K562 (cell line): ENCODE data around the gene MYRFL. TPM values are rescaled to one million over a fixed set of nuclear protein-coding genes. Genes with fewer than 3 reads are reported as not detected.

Source experiments
- ATAC-seq: fragments of 200-7000 bp; cut with Tn5 transposase; 3 replicates; pipeline ENCODE4 v1.9.1; 2020; ENCODE audit warnings: moderate library complexity
- BruUV-seq: library from RNA; stranded (reverse); fragments of 400-500 nt; replicated peaks from 2 replicates; lab custom pipeline; 2021; lab: Mats Ljungman, UMichigan
- CTCF ChIA-PET: fragments of 300-600 bp; formaldehyde crosslinking; extraction: SDS; loops from one replicate; lab custom pipeline; 2021; ENCODE audit warnings: low intra/inter-chr PET ratio; lab: Yijun Ruan, JAX
- POLR2A ChIA-PET: fragments of 300-600, 350-650 bp; sonication (Branson Sonifier 250); formaldehyde crosslinking; extraction: SDS; loops from one replicate; lab custom pipeline; 2021; ENCODE audit warnings: antibody characterized with exemption, inconsistent platforms; lab: Yijun Ruan, JAX
- DNase-seq, 4 experiments: peaks; one replicate each; pipeline versions ENCODE4 v3.0.0 to v3.0.0-alpha.2; 2011 to 2018; ENCODE audit warnings: low spot score in 3 of 4, mixed read lengths in 3 of 4; ENCODE audit errors: extremely low read depth in 1 of 4
- FAIRE-seq: peaks from 2 replicates; lab custom pipeline; 2011; peaks lifted over from hg19 to GRCh38; lab: Jason Lieb, UNC
- H2AFZ ChIP-seq: 2 replicates; pipeline ENCODE4 v1.6.0; 2011; ENCODE audit warnings: low read depth, low read length, control low read depth, inconsistent platforms
- H3K27ac ChIP-seq: fragments of 200-600 bp; 3 replicates; pipeline ENCODE4 v1.8.0; 2011; ENCODE audit warnings: low read depth, mild to moderate bottlenecking, control low read depth, inconsistent platforms, low read length, moderate library complexity, mixed read lengths; ENCODE audit errors: extremely low read depth
- H3K27me3 ChIP-seq, 2 experiments: fragments of 300-600 bp in 1 of 2; 2 replicates in 1 of 2; 3 replicates in 1 of 2; pipeline versions ENCODE4 v1.6.0 to v1.8.0; 2011; ENCODE audit warnings: inconsistent platforms in 2 of 2, low read length in 2 of 2, mild to moderate bottlenecking in 1 of 2, mixed read lengths in 1 of 2, moderate library complexity in 1 of 2; ENCODE audit not compliant: control insufficient read depth in 2 of 2, insufficient read depth in 2 of 2
- H3K36me3 ChIP-seq: fragments of 300-600 bp; 3 replicates; pipeline ENCODE4 v1.8.0; 2011; ENCODE audit warnings: mild to moderate bottlenecking, low read length, inconsistent platforms; ENCODE audit not compliant: control insufficient read depth, insufficient read depth
- H3K4me1 ChIP-seq, 2 experiments: fragments of 200-600 bp in 1 of 2; replicated peaks in 1 of 2; 2 replicates in 1 of 2; 3 replicates in 1 of 2; pipeline versions ENCODE4 v1.5.1 to v1.8.0; 2011; ENCODE audit warnings: inconsistent platforms in 2 of 2, low read length in 2 of 2, mild to moderate bottlenecking in 1 of 2, mixed read lengths in 1 of 2, moderate library complexity in 1 of 2; ENCODE audit not compliant: control insufficient read depth in 2 of 2, insufficient read depth in 2 of 2
- H3K4me2 ChIP-seq: 2 replicates; pipeline ENCODE4 v1.6.1; 2011; ENCODE audit warnings: low read length, control low read depth, inconsistent platforms, mixed read lengths; ENCODE audit not compliant: insufficient read depth
- H3K4me3 ChIP-seq: fragments of 200-600 bp; sonication (generic), shearing (Covaris generic); 2 replicates; pipeline ENCODE4 v1.5.1; 2016; ENCODE audit warnings: control low read depth, inconsistent platforms
- H3K79me2 ChIP-seq: fragments of 200-600 bp; 3 replicates; pipeline ENCODE4 v1.8.0; 2011; ENCODE audit warnings: low read length, inconsistent platforms; ENCODE audit not compliant: control insufficient read depth, insufficient read depth
- H3K9ac ChIP-seq, 2 experiments: 2 replicates each; pipeline versions ENCODE4 v1.6.0 to v1.6.1; 2011; ENCODE audit warnings: low read depth in 2 of 2, low read length in 2 of 2, control low read depth in 1 of 2, inconsistent platforms in 1 of 2, mild to moderate bottlenecking in 1 of 2, mixed read lengths in 1 of 2; ENCODE audit not compliant: insufficient read depth in 1 of 2
- H3K9me1 ChIP-seq: one replicate; pipeline ENCODE4 v1.6.0; 2011; ENCODE audit warnings: inconsistent platforms, mild to moderate bottlenecking, low read length, moderate library complexity; ENCODE audit not compliant: control insufficient read depth, insufficient read depth
- H3K9me3 ChIP-seq: replicated peaks from 2 replicates; pipeline ENCODE4 v1.5.1; 2011; ENCODE audit warnings: low read depth, low read length, inconsistent platforms; ENCODE audit not compliant: control insufficient read depth, insufficient read depth
- H4K20me1 ChIP-seq: replicated peaks from 2 replicates; pipeline ENCODE4 v1.6.1; 2011; ENCODE audit warnings: low read length, inconsistent platforms, mixed read lengths; ENCODE audit not compliant: control insufficient read depth, insufficient read depth
- FOXP1 ChIP-seq: sonication (generic); formaldehyde crosslinking; IDR thresholded peaks from 2 replicates; pipeline ENCODE4 v1.8.0; 2022; ENCODE audit warnings: mild to moderate bottlenecking, missing genetic modification reagents
- HMGN3 ChIP-seq: IDR thresholded peaks from 2 replicates; pipeline ENCODE4 v1.6.1; 2011; ENCODE audit warnings: borderline replicate concordance, low read depth, mild to moderate bottlenecking, mixed read lengths, low read length; ENCODE audit not compliant: insufficient read length; ENCODE audit errors: extremely low read depth
- IRF2 ChIP-seq: sonication (generic); formaldehyde crosslinking; IDR thresholded peaks from 2 replicates; pipeline ENCODE4 v1.8.1; 2022; ENCODE audit warnings: mild to moderate bottlenecking, missing genetic modification reagents
- NFE2L1 ChIP-seq: fragments of 450-650 bp; IDR thresholded peaks from 2 replicates; pipeline ENCODE4 v1.6.1; 2016; ENCODE audit warnings: missing genetic modification characterization, low read depth, mild to moderate bottlenecking, missing compliant biosample characterization, moderate library complexity, borderline replicate concordance
- RBM15 ChIP-seq: fragments of 200-400 bp; formaldehyde crosslinking; IDR thresholded peaks from 2 replicates; pipeline ENCODE4 v1.6.1; 2018; ENCODE audit warnings: mild to moderate bottlenecking, low read length, moderate library complexity; ENCODE audit not compliant: insufficient read depth
- RERE ChIP-seq: sonication (generic); formaldehyde crosslinking; IDR thresholded peaks from 2 replicates; pipeline ENCODE4 v1.8.0; 2023; ENCODE audit warnings: missing genetic modification reagents, mild to moderate bottlenecking, borderline replicate concordance
- XRCC5 ChIP-seq: fragments of 200-400 bp; formaldehyde crosslinking; IDR thresholded peaks from 2 replicates; pipeline ENCODE4 v1.6.1; 2017; ENCODE audit warnings: low read depth, mild to moderate bottlenecking, low read length
- ZNF347 ChIP-seq: fragments of 450-650 bp; formaldehyde crosslinking; IDR thresholded peaks from 2 replicates; pipeline ENCODE4 v1.4.0; 2020; ENCODE audit warnings: low read depth, mild to moderate bottlenecking, moderate library complexity
- ZNF76 ChIP-seq: fragments of 250-450 bp; sonication (Bioruptor Pico); IDR thresholded peaks from 2 replicates; pipeline ENCODE4 v1.4.0; 2020; ENCODE audit warnings: mild to moderate bottlenecking, moderate library complexity, borderline replicate concordance
- in situ Hi-C: fragments of 300-500 bp; cut with MboI; formaldehyde crosslinking; loops from 4 replicates; pipeline ENCODE4 v1.15.0; 2018; ENCODE audit warnings: inconsistent platforms, mixed read lengths
- intact Hi-C: fragments of 100-400 bp; cut with micrococcal nuclease; formaldehyde crosslinking; loops from 2 replicates; pipeline ENCODE4 v1.14.2; 2022
- polyA plus RNA-seq, 8 experiments: library from polyadenylated mRNA; depleted of rRNA in 4 of 8; stranded (reverse) in 5 of 8; unstranded in 3 of 8; fragments of >200 nt; fragmentation: Nextera tagmentation in 2 of 8; fragmentation: Illumina TruSeq in 1 of 8; extraction: Ambion mirVana in 2 of 8; extraction: Trizol in 1 of 8; gene quantifications; 2 replicates each; pipeline versions ENCODE4 v1.2.1 to v1.2.3, GENCODE V29; 2011 to 2014; ENCODE audit warnings: inconsistent platforms in 1 of 8, missing spikeins in 1 of 8
- total RNA-seq, 7 experiments: library from RNA; depleted of rRNA in 6 of 7; stranded (reverse); fragments of >200 nt in 6 of 7; fragmentation: Illumina TruSeq in 2 of 7; extraction: Trizol in 2 of 7; gene quantifications; 2 replicates each; pipeline versions ENCODE4 v1.2.1 to v1.2.3, GENCODE V29; 2011 to 2021; ENCODE audit warnings: low replicate concordance in 1 of 7
- TF ChIP-seq, protein P1 (sequence below): fragments of 250-450 bp; sonication (Bioruptor Pico); IDR thresholded peaks from 2 replicates; pipeline ENCODE4 v1.8.0; 2022; ENCODE audit warnings: inconsistent platforms

Gene MYRFL
- total and polyA plus RNA-seq, 9 of the 15 experiments (the other 6 are each of a cell fraction or from before 2014, with no cell fraction given), result not detected

GRCh38 chr12:69901221-69901905 is 76.3 kb downstream of the MYRFL start:
- ChIA-PET CTCF (interaction anchor here (0.8 to 1.6 kb wide), 6 partner anchors 13 to 828 kb away, joined by 3 to 7 read pairs (median 3); no protein-coding TSS in a partner anchor), POLR2A (interaction anchor here (0.6 kb wide), 1 partner anchor 48 kb away, joined by 5 read pairs; no protein-coding TSS in a partner anchor)
- no peak for ATAC-seq
- FAIRE-seq, result no peak
- TF ChIP-seq FOXP1 (CRISPR knock-in tag) (no peak), RERE (CRISPR knock-in tag) (no peak), RBM15 (no peak), IRF2 (CRISPR knock-in tag) (no peak), XRCC5 (no peak), ZNF76 (CRISPR knock-in tag) (no peak), ZNF347 (CRISPR knock-in tag) (no peak), HMGN3 (no peak), NFE2L1 (tag) (no peak)
- TF ChIP-seq, protein P1, sequence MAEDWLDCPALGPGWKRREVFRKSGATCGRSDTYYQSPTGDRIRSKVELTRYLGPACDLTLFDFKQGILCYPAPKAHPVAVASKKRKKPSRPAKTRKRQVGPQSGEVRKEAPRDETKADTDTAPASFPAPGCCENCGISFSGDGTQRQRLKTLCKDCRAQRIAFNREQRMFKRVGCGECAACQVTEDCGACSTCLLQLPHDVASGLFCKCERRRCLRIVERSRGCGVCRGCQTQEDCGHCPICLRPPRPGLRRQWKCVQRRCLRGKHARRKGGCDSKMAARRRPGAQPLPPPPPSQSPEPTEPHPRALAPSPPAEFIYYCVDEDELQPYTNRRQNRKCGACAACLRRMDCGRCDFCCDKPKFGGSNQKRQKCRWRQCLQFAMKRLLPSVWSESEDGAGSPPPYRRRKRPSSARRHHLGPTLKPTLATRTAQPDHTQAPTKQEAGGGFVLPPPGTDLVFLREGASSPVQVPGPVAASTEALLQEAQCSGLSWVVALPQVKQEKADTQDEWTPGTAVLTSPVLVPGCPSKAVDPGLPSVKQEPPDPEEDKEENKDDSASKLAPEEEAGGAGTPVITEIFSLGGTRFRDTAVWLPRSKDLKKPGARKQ (CRISPR knock-in tag), result no peak
- Histone ChIP-seq H3K4me3 (no peak overlapping the region), H2AFZ (no peak overlapping the region), H3K4me1 (no peaks in the 10 kb centered on the region), H3K9ac (no peak overlapping the region), H3K27me3 (peaks cover 0 to 4% of the 10 kb centered on the region in 2 experiments; a peak in 1 of 5 replicates), H3K36me3 (no peaks in the 10 kb centered on the region), H4K20me1 (no peaks in the 10 kb centered on the region), H3K9me1 (no peaks in the 10 kb centered on the region), H3K79me2 (no peaks in the 10 kb centered on the region), H3K4me2 (no peak overlapping the region), H3K27ac (no peak overlapping the region), H3K9me3 (no peaks in the 10 kb centered on the region)
- in situ Hi-C loops, result no loop called here
- no TSS peak for BruUV-seq
- intact Hi-C loops, result loop anchor here (5.0 to 10.0 kb wide), 2 partner anchors 453 to 821 kb away; no protein-coding TSS in a partner anchor
- no peak for DNase-seq
